ENCODE data around the gene ZMYM4.
"Not testable (repeated sequence)": the region's sequence is repeated elsewhere in the genome, so short reads cannot be mapped to it uniquely, and the experiment has no call there.

The ZMYM4 gene

DNA sequence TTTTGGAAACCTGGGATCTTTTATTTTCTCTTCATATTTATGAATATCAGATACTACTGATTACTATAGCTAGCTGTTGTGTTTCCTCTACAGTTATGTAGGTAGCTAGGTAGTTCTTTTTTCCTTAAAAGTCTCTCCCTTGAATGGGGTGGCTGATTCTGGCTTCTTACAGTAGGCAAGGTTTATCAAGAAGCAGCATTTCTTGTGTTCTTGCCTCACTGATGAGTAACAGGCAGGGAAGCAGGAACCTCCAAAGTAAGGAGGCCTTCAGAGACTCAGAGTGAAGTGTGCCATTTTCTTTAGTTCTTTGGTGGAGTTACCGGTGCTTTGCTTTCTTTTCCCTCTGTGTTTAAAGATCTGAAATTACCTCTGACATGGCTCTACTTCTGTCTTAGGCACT, 56.0 kb downstream of the ZMYM4 start:
- DNase-seq (ENCODE audit: low read depth, low spot score): no peak

DNA sequence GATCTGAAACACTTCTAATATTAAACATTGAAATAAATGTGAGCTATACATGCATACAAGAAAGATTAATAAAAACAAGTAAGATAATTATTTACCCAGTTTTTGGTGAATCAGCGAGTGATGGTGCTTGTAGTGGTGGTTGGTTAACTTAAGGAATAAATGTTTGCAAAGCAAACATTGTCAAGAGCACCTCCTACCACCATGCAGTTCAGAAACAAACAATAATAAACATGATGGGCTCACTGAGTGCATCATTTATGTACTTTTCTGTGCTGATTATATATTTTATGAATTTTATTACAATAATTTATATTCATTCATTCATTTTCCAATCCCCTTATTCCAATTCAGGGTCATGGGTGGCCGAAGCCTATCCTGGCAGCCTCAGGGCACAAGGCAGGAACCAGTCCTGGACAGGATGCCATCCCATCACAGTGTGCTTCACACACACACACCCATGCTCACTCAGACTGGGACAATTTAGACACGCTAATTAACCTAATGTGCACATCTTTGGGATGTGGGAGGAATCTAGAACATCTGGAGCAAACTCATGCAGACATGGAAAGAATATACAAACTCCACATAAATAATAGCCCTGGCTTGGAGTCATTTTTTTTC, 57.8 kb downstream of the ZMYM4 start:
- no peak for DNase-seq (ENCODE audit: low read depth, low spot score)

- DNase-seq (ENCODE audit: low read depth, low spot score): not testable (repeated sequence)
Observed at GRCh38 chr1:35331618-35332017, 63.1 kb downstream of the ZMYM4 start.

GRCh38 chr1:35334485-35334884, 66.0 kb downstream of the ZMYM4 start:
- DNase-seq (ENCODE audit: low read depth, low spot score): no peak

- no peak for DNase-seq (ENCODE audit: low read depth, low spot score)
Observed at GRCh38 chr1:35340519-35340918, 72.0 kb downstream of the ZMYM4 start.

DNA sequence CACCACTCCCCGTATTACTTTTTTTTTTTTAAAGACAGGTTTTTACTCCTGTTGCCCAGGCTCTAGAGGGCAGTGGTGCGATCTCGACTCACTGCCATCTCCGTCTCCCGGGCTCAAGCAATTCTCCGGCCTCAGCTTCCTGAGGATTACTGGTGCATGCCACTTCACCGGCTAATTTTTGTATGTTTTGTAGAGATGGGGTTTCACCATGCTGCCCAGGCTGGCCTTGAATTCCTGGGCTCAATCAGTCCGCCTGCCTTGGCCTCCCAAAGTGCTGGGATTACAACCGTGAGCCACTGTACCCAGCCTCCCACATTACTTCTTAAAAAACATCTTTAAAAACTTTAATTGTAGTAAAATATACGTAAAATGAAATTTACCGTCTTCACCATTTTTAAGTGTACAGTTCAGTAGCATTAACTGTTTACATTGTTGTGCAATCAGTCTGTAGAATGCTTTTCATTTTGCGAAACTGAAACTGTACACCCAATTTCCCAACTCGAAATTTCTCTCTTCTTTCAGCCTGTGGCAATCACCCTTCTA, 77.0 kb downstream of the ZMYM4 start:
- DNase-seq (ENCODE audit: low read depth, low spot score): peak; percentile 33

- DNase-seq (ENCODE audit: low read depth, low spot score): no peak
Observed at GRCh38 chr1:35350872-35351271, 82.4 kb downstream of the ZMYM4 start.

- no peak for DNase-seq (ENCODE audit: low read depth, low spot score)
Observed at GRCh38 chr1:35359995-35360394, 91.5 kb downstream of the ZMYM4 start.

GRCh38 chr1:35361638-35362037, 93.1 kb downstream of the ZMYM4 start:
- DNase-seq (ENCODE audit: low read depth, low spot score): no peak

DNA sequence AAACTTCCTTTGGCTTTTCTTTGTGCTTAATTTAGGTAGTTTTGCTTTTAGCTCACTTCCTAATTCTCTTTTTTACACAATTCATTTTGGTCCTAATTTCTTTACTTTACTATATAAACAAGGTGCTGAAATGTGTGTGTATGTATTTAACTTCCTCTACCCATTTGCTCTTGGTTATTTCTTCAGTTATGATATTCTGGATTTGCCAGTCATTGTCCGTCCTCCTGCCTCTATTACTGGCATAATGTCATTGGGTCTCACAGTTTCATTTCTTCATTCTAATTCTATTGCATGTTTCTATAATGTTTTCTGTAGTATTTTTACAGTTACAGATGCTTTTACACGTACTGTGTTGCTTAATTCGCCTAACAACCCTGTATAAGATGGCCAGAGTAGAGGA, 96.2 kb downstream of the ZMYM4 start:
- DNase-seq (ENCODE audit: low read depth, low spot score): no peak

GRCh38 chr1:35367914-35368313, 99.4 kb downstream of the ZMYM4 start:
- no peak for DNase-seq (ENCODE audit: low read depth, low spot score)

DNA sequence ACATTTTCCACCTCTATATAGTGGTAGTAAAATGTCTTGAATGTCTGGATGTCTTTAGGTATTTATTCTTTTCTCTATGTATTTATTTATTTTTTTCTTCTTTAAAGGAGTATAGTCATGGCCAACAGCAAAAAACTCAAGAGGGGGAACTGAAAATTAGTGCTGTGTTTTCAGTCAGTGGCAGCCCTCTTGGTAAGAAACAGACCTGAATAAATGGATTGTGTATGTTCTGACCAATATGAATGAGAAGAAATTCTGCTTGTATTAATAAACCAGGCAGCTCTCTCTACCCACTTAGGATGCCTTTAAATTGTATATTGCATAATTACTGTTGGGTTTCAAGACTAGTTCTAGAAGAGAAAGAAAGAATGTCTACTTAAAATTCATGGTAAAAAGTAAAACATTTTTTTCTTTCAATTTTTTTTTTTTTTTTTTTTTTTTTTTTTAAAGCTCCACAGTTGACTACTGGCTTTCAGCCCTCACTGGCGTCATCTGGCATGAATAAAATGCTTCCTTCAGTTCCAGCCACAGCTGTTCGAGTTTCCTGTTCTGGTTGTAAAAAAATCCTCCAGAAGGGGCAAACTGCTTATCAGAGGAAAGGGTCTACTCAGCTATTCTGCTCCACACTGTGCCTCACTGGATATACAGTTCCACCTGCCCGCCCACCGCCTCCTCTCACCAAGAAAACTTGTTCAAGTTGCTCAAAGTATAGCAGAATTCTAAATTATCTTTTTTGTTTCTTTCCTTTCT, 101.6 kb downstream of the ZMYM4 start:
- no peak for DNase-seq (ENCODE audit: low read depth, low spot score)

DNA sequence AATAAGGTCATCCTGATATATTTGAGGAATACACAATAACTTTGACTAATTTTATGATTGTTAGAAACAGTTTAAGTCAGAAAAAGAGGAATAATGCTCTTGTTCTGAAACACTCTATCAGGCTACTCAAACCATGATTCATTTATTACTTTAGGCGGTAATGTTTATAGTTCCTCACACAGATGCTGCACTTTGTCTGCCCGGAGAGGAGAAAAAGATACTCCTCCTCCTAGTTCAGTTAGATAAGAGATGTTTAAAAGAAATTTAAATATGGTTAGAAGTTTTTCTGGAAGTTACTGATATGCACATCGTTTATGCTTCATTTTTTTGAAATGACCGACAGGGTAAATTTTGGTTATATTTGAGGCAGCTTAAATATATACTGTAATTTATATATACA, 103.0 kb downstream of the ZMYM4 start:
- no peak for DNase-seq (ENCODE audit: low read depth, low spot score)

GRCh38 chr1:35377555-35377954, 109.0 kb downstream of the ZMYM4 start:
- no peak for DNase-seq (ENCODE audit: low read depth, low spot score)

DNA sequence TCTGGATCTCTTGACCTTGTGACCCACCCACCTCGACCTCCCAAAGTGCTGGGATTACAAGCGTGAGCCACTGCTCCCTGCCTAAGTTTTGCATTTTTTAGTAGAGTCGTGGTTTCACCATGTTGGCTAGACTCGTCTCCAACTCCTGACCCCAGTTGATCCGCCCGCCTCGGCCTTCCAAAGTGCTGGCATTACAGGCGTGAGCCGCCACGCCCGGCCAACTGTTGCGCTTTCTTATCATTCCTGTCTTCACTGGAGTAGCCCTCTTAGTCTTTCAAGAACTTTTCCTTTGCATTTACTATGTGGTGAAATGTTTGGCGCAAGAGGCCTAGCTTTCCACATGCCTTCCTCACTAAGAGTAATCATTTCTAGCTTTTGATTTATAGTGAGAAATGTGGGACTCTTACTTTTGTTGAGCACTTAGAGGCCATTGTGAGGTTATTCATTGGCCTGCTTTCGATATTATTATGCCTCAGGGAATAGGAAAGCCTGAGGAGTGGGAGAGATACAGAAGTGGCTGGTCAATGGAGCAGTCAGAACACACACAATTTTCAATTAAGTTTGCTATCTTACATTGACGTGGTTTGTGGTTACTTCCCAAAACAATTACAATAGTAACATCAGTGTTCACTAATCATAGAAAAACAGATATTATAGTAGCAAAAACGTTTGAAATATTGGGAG, 111.0 kb downstream of the ZMYM4 start:
- DNase-seq (ENCODE audit: low read depth, low spot score): no peak

GRCh38 chr1:35380111-35380510, 111.6 kb downstream of the ZMYM4 start:
- not testable (repeated sequence) for DNase-seq (ENCODE audit: low read depth, low spot score)

GRCh38 chr1:35382107-35382506, 113.6 kb downstream of the ZMYM4 start:
- no peak for DNase-seq (ENCODE audit: low read depth, low spot score)

DNA sequence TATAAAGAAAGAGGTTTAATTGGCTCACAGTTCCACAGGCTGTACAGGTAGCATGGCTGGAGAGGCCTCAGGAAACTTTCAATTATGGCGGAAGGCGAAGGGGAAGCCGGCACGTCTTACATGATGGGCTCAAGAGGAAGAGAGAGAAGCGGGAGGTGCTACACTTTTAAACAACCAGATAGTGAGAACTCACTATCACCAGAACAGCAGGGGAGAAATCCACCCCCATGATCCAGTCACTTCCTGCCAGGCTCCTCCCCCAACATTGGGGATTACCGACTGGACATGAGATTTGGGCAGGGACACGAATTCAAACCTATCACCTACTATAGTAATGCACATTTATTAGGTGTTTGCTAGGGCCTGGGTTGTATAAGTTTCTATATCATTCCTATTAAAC, 117.8 kb downstream of the ZMYM4 start:
- no peak for DNase-seq (ENCODE audit: low read depth, low spot score)

DNA sequence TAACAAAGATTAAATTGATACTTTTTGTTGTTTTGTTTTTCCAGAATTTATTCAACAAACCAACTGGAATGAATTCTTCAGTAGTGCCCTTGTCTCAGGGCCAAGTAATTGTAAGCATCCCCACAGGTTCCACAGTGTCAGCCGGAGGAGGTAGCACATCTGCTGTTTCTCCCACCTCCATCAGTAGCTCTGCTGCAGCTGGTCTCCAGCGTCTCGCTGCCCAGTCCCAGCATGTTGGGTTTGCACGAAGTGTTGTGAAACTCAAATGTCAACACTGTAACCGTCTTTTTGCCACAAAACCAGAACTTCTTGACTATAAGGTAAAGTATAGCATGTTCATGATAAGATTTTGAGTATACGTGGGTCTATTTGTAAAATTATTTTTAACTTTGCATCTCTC, 118.5 kb downstream of the ZMYM4 start:
- no peak for DNase-seq (ENCODE audit: low read depth, low spot score)

GRCh38 chr1:35390600-35391494, 122.3 kb downstream of the ZMYM4 start:
- DNase-seq (ENCODE audit: low read depth, low spot score): peak; percentile 64

- DNase-seq (ENCODE audit: low read depth, low spot score): no peak
Observed at GRCh38 chr1:35394386-35394785, 125.9 kb downstream of the ZMYM4 start.

- DNase-seq (ENCODE audit: low read depth, low spot score): no peak
Observed at GRCh38 chr1:35398739-35399138, 130.2 kb downstream of the ZMYM4 start.

All from iPS DF 19.7 (cell line).